Stimulated activated CD8-positive, alpha-beta memory T cell treated with anti-CD3 and anti-CD28 coated beads, Interleukin-7, amount 100 ng/mL, for 1 hour (primary cell): ENCODE measurements around the gene TGM6.
A peak's percentile ranks its signal among the peaks of the same experiment; 100 is the strongest.

Experiments used
- DNase-seq, 2 donors: peaks; one replicate each; pipeline ENCODE4 v3.0.0-alpha.2; 2020; ENCODE audit warnings: low read depth in 2 of 2

TGM6 gene

DNA sequence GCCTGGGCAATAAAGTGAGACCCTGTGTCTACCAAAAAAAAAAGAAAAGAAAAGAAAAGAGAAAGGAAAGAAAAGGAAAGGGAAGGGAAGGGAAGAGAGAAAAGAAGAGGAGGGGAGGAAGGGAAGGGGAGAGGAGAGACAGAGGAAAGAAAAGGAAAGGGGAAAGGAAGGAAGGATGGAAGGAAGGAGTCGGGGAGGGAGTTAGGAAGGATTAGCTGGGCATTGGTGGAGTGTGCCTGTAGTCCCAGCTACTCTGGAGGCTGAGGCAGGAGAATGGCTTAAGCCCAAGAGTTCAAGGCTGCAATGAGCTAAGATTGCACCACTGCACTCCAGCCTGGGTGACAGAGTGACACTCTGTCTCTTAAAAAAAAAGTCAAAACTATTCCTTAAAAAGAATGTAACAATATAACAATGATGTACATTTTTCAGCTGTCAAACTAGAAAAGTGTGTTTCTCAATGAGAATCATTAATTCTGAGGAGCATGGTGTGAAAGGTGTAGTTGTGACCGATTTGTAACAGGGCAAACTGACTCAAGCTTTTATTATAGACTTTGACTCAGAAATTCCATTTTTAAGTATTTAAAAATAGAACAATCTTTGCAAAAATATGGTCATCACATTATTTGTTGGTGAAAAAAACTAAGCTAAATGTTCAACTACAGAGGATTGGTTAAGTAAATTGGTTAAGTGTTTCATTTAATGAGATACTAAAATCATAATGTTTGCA lies 75.2 kb downstream of the TGM6 start:
- DNase-seq: no peak

DNA sequence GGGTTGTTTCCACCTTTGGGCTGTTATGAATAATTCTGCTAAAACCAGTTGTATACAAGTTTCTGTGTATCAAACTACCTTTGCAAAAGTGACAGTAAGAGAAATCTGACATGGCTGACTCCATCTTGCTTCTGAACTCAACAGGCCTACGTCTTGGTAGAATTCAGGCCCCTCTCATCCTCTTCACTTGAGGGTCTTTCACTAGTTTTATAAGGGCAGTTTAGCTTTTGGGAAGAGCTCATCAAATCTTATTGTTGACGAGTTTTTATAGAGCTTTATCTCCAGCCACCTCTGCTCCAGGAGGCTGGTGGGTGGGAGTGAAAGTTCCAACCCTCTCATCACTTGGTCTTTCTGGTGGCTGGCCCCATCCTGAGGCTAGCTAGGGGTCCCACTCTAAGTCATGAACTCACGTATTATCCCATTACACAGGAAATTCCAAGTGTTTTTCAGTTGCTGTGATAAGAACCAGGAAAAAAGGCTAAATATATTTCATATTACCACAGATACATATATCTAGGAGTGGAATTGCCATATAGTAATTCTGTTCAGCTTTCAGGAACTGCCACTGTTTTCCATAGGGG lies 78.3 kb downstream of the TGM6 start:
- DNase-seq: no peak

DNA sequence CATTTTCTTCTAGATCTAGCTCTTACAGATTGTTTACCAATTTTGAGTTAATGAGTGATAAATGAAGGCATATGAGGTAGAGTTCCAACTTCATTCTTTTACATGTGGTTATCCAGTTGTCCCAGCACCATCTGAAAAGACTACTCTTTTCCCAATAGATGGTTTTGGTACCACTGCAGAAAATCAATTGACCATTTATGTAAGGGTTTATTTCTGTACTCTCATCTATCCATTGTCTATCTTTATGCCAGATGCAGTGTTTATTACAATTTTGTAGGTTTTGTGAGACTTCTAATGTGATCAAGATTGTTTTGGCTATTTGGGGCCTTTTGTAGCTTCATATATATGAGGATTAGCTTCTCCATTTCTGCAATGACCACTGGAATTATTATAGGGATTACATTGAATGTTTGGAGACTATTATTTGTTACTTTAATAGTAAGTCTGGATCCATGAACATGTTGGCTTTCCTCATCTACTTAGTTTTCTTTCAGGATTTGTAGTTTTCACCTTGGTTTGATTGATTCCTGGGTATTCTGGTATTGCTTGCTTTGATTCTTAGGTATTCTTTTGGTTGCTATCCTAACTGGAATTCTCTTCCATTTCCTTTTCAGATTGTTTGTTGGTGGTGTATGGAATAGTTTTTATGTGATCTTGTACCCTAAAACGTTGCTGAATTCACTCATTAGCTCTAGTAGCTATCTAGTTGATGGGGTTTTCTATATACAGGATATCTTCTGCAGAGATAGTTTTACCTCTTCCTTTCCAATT lies 79.5 kb downstream of the TGM6 start:
- DNase-seq: no peak

DNA sequence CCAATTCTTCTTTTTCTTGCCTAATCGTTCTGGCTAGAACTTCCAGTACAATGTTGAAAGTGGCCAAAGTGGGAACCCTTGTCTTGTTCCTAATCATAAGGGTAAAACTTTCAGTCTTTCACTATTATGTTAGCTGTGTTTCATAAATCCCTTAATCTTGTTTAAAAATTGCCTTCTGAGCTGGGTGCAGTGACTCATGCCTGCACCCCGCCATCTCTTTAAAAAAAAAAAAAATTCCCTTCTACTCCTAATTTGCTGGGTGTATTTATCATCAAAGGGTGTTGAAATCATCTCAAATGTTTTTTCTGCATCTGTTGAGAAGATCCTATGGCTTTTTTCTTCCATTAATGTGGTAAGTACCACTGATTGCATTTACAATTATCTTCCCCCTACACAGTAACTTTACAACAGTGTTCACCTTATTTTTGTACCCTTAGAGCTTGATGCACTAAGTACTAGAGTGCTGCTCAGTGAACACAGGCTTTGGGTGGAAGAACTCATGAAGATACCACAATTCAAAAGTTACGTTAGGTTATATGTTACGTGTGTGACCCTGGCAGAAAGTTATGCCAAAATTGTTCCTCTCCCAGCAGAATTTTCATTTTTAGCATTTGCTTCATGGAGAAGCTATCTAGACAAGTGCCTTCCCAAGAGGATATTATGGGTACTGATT lies 80.2 kb downstream of the TGM6 start:
- DNase-seq: no peak

DNA sequence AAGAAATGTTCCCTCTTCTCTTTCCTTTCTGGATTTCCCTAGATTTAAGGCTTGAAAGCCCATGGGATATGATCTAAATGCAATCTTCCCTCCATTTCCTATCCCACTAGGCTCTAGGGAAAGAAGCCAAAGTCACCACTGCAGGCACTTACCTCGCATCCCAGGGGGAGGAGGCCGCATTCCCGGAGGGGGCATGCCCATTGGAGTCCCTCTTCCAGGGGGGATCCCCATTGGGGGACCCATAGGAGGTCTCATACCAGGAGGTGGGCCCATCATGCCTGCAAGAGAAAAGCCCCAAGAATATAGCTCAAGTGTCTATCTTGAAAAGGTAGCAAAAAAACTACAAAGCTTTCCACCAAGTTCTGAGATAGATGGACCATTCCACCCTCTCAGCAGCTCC lies 81.8 kb downstream of the TGM6 start:
- DNase-seq: no peak

DNA sequence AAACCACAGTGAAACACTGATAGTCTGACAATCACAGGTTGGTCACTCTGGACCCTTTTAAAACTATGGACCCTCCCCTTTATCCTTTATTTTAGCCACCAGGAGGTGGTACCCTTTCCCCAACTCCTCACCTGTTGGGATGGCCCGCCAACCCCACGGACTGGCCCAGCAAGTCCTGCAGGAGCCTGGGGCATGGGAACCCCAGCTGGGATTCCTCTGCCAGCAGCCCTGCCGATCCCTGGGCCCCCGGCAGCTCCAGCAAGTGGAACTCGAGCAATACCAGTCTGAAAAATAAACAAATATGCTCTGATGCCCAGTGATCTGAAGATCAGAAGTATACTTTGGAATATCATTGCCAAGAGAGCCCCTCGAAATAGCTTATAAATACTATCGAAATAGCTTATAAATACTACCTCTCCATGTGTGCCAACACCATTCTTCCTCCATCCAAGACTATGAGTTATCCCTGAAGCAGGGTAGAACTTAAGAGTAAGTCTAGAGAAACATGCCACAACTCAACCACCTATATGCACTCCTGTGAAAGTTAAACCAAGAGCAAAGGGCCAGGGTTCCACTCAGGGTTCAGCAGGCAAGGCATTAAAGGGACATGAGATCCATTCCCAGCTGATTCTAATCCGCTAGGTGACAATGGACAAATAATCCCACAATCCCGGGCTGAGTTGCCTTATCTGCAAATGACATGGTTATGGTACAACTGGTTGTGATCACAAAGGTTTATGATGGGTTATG lies 83.1 kb downstream of the TGM6 start:
- DNase-seq: no peak

DNA sequence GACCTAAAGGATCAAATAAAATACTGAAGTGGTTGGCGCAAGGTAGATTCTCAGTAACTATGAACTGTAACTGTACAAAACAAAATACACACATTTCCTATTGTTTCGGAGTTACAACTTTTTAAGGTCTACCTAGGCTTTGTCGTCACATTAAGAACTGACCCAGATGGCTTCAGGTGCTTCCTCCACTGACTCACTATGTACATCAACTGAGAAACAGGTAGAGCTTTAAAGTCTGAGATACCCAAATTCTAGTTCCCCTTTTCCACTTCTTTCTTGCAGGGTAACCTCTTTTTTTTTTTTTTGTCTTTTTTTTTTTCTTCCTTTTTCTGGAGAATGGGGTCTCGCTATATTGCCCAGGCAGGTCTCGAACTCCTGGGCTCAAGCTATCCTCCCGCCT lies 84.4 kb downstream of the TGM6 start:
- DNase-seq: no peak

DNA sequence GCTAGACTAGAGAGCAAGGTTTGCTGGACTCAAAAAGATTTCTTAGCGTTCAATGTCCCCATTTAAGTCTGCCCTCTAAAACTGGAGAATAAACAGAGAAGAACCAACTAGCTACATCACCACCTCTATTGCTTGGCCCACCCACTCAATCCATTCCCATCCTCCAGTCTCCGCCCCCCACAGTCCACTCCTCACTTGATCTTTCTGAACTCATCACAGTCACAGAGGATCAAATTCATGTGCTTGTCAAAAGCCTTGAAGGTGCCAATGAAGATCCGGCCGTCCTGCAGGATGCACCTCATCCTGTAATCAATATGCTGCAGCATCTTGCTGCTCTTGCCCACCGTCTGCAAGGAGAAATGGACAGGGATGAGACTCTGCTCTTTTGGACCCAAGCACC lies 86.7 kb downstream of the TGM6 start:
- DNase-seq: no peak

DNA sequence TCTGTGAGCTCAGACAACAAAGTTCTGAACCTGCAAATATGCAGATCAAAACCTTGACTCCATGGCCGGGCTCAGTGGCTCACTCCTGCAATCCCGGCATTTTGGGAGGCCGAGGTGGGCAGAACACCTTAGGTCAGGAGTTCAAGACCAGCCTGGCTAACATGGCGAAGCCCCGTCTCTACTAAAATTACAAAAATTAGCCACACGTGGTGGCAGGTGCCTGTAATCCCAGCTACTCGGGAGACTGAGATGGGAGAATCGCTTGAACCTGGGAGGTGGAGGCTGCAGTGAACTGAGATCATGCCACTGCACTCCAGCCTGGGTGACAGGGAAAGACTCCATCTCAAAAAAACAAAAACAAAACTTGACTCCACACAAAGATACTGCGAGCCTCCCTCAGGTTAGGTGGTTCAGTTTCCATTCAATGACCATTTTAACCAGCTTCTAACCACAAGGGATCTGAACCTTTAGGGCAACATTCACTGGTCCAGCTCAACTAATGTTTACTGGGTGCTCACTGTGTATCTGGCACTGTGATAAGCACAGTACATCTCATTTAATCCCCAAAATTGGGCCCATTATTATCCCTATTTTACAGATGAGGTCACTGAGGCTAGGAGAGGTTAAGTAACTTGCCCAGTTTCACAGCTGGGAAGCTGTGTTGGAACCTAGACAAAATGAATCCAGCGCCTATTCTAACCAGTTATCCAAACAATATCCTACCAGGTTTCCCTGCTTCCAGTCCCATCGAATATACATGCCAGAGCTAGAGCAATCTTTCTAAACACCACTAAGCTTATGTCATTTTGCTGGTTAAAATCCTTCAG lies 88.1 kb downstream of the TGM6 start:
- DNase-seq: no peak

DNA sequence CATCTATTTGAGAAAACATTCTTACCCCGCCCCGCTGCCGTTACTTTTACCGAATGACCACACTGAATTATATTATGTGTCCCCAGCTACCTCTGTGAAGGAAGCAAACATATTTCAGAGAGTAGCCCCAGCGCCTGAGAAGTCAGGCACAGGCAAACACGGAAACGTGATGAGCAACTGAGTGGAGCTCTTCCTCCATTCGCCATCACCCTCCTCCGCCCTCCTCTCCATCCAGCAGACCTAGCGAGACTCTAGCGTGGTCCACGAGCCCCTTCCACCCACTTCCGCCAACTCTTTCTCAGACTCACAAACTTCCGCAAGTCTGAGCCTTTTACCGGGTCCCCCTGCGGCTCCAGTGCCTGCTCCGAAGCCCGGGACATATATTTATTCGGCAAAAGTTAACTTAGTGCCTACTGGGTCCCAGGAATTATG lies 89.3 kb downstream of the TGM6 start:
- DNase-seq: peak; percentile 27

DNA sequence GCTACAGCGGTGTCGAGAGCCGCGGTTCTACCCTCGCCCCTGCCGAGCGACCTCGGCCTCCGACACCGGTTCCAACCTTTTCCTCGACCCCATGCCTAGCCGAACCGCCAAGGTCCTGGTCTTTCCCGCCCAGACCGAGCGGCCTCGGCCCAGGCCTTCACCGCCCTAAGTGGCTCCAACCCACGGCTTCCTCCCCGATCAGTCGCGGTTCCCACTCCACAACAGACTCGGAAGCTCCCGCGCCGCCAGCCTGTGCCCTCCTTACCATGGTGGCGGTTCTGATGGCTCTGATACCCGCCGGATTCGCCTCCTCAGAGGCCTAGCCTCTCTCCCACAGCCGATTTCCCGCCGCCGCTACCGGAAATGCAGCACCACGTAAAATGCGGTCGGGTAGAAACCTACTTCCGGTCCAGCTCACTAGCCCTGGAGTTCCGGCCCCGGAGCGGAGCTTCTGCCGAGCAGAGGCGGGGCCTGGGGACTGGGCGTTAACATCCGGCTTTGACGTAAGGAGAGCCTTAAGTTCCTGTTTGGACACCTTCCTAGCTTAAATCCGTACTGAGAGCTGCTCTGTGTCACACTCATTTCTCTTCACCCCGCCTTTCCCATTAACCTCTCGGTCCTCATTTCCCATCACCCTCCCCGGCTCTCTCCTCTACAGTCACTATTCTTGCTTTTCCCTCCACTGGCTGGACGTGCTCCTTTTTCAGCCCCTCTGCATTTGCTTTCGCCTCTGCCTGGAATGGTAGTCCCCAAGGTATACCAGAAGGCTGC lies 89.9 kb downstream of the TGM6 start, which contains the start of gene SNRPB:
Gene SNRPB (minus strand): TSS at position 367 of the 771 bp plus-strand sequence. CDS start 99 bp downstream, at position 268.
- DNase-seq: peak; percentile 93 to 94

DNA sequence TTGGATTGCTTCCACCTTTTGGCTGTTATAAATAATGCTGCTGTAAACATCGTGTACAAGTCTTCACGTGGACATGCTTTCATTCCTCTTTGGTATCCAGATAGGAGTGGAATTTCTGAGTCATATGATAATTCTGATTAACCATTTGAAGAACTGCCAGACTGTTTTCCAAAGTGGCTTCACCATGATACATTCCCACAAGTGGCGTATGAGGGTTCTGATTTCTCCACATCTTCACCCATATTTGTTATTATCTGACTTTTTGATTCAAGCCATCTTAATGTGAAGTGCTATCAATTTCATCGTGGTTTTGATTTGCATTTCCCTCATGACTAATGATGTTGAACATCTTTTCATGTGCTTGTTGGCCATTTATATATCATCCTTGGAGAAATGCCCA lies 92.8 kb downstream of the TGM6 start:
- no peak for DNase-seq

DNA sequence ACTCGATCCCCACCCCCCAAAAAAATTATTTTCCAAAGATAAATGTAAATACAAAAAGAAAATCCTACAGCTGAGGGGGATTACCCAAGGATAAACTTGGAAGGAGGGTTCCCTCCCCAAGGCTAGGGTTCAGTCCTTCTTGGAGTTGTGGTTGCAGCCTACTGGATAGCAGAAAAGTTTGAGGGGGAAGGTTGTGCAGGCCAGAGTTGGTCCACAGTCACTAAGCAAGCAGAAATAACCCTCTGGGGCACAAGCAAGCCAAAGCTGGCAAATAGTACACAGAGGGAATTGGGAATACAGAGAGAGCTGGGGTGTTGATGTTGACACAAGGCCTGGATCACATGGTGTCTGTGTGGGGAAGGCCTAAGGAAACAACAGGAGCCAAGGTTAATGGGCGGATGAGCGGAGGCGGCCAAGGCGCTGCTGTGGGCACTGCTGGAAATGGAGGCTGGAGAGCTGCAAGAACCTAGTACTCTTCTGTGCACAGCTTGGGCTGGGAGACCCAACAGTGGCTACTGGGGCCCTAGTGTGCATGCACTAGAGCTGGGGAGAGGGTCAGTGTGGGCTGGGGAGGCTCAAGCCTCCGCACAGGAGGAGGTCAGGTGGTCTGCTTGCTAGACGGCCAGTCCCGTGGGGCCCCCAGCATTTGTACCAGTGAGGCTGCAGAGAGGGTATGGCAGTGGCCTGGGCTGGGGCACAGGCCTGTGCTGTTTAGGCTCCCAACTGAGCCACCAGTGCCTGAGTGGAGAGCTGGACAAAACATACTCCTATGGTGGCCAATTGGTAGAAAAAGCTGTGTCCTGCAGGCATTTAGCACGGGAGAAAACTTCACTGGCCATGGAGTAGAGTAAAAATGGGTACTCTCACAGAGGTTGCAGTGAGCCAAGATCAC lies 95.4 kb downstream of the TGM6 start:
- no peak for DNase-seq

DNA sequence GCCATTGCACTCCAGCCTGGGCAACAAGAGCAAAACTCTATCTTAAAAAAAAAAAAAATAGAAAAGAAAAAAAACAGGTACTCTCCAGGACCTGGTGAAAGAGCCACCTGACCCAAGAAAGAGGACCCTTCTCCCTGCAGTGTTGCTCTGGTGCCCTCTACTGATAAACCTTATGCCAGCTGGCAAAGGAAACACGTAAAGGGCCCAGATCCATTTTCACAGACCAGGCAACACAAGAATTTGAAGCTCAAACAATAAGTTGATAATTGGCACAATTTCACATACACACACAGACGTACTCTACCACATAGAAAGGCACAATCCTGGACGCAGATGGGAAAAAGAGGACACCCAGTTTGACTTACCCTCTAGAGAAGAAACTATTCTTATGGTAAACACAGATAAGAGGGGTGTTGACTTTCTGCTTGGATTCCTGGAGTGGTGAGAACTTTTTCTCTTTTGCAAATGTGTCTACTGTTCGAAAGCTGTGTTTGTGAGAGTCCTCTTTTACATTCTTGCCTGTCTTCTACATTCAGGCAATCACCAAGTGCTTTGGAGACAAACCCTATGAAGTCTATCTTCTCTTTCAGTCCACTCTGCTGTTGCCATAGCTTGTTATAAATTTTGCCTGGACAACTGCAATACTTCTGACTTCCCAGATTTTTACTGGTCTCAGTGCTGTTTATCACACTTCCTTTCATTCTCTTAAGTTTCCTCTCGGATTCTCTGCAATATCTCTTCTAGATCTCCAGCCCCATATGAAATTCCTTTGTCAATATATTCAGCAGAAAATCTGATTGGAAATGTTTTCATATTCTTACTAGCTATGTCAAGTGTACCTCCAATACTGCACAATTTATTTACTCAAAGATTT lies 96.3 kb downstream of the TGM6 start:
- no peak for DNase-seq

DNA sequence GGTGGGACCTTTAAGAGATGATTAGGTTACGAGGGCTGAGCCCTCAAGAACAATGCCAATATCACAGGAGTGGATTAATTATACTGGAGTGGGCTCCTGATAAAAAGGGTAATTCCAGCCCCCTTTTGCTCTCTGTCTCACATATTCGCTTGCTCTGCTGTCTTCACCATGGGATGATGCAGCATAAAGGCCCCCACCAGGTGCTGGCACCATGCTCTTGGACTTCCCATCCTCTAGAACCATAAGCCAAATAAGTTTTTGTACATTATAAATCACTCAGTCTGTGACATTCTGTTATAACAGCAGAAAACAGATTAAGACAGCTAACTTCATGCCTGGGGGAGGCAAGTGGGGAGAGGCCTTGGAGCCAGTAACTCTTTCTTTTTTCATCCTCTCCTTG lies 99.7 kb downstream of the TGM6 start:
- DNase-seq: no peak
